HepG2 (cell line): ENCODE results near the gene SCAI. TPM values are rescaled to one million over a fixed set of nuclear protein-coding genes. Genes with fewer than 3 reads are reported as not detected.

Experiments
- GMEB2 ChIP-seq: IDR thresholded peaks from 2 replicates; pipeline ENCODE4 v1.6.1; 2016; ENCODE audit warnings: missing biosample characterization, missing genetic modification reagents, low read depth
- MAFG ChIP-seq: sonication (generic); formaldehyde crosslinking; IDR thresholded peaks from 2 replicates; pipeline ENCODE4 v1.5.1; 2020; ENCODE audit warnings: mild to moderate bottlenecking, missing genetic modification reagents
- MXD4 ChIP-seq: IDR thresholded peaks from 2 replicates; pipeline ENCODE4 v1.6.1; 2016; ENCODE audit warnings: mild to moderate bottlenecking, missing biosample characterization, missing genetic modification reagents
- RERE ChIP-seq: IDR thresholded peaks from 2 replicates; pipeline ENCODE4 v1.6.1; 2016; ENCODE audit warnings: low read depth, missing genetic modification reagents, missing compliant biosample characterization
- RNF219 ChIP-seq: sonication (generic); formaldehyde crosslinking; IDR thresholded peaks from 2 replicates; pipeline ENCODE4 v1.5.0; 2020; ENCODE audit warnings: mild to moderate bottlenecking, missing genetic modification reagents
- ZNF577 ChIP-seq: sonication (generic); formaldehyde crosslinking; IDR thresholded peaks from 2 replicates; pipeline ENCODE4 v1.4.0; 2020; ENCODE audit warnings: mild to moderate bottlenecking, low read depth, missing genetic modification reagents, borderline replicate concordance
- polyA plus RNA-seq, 8 experiments: library from polyadenylated mRNA; depleted of rRNA in 3 of 8; stranded (reverse) in 7 of 8; unstranded in 1 of 8; fragments of >200 nt; fragmentation: Illumina TruSeq in 4 of 8; extraction: Trizol in 4 of 8; gene quantifications; 2 replicates each; pipeline versions ENCODE4 v1.2.1 to v1.2.3, GENCODE V29; 2011 to 2016; ENCODE audit warnings: low read depth in 4 of 8, missing spikeins in 1 of 8, mixed read lengths in 1 of 8; ENCODE audit not compliant: insufficient read depth in 1 of 8
- total RNA-seq, 5 experiments: library from RNA; depleted of rRNA; stranded (reverse); fragments of >200 nt; fragmentation: Illumina TruSeq; extraction: Trizol; gene quantifications; 2 replicates each; pipeline ENCODE4 v1.2.3, GENCODE V29; 2016; ENCODE audit warnings: low read depth in 1 of 5

The SCAI gene
- total and polyA plus RNA-seq, 2 of the 13 experiments (the other 11 are each of a cell fraction or from before 2014, with no cell fraction given), result 4.4 to 8.4 TPM

GRCh38 chr9:125151730-125152129 is 8.4 kb upstream of the SCAI start (continued):
- no peak for TF ChIP-seq ZNF577 (CRISPR knock-in tag)
- no peak for TF ChIP-seq RERE (CRISPR knock-in tag)
- no peak for TF ChIP-seq MAFG (CRISPR knock-in tag)
- TF ChIP-seq GMEB2 (CRISPR knock-in tag), result no peak
- TF ChIP-seq RNF219, result no peak
- TF ChIP-seq MXD4 (CRISPR knock-in tag), result no peak
